Parathyroid adenoma (tissue), 2 donors: Measurements from ENCODE around the gene PACSIN1.

Experiments
- H2AFZ ChIP-seq: fragments of 300-600 bp; sonication (generic); one replicate; pipeline ENCODE4 v1.7.0; 2017; ENCODE audit warnings: antibody characterized with exemption, mild to moderate bottlenecking
- H3K27ac ChIP-seq: fragments of 300-600 bp; sonication (generic); one replicate; pipeline ENCODE4 v1.7.0; 2017
- H3K27me3 ChIP-seq: fragments of 300-600 bp; sonication (generic); one replicate; pipeline ENCODE4 v1.7.0; 2017; ENCODE audit warnings: low read length; ENCODE audit not compliant: control insufficient read depth, insufficient read depth
- H3K36me3 ChIP-seq: fragments of 300-600 bp; sonication (generic); one replicate; pipeline ENCODE4 v1.7.0; 2017; ENCODE audit warnings: low read length; ENCODE audit not compliant: control insufficient read depth, insufficient read depth
- H3K4me1 ChIP-seq: fragments of 300-600 bp; sonication (generic); one replicate; pipeline ENCODE4 v1.7.0; 2017; ENCODE audit warnings: control low read depth
- H3K4me2 ChIP-seq: fragments of 300-600 bp; sonication (generic); one replicate; pipeline ENCODE4 v1.7.0; 2017; ENCODE audit warnings: low read length
- H3K4me3 ChIP-seq: fragments of 300-600 bp; sonication (generic); one replicate; pipeline ENCODE4 v1.7.0; 2017; ENCODE audit warnings: low read depth, low read length
- H3K79me2 ChIP-seq: fragments of 300-600 bp; sonication (generic); one replicate; pipeline ENCODE4 v1.7.0; 2017; ENCODE audit warnings: control low read depth
- H3K9ac ChIP-seq: fragments of 300-600 bp; sonication (generic); one replicate; pipeline ENCODE4 v1.7.0; 2017; ENCODE audit warnings: mild to moderate bottlenecking
- H3K9me3 ChIP-seq: fragments of 300-600 bp; sonication (generic); one replicate; pipeline ENCODE4 v1.7.0; 2017; ENCODE audit warnings: low read length; ENCODE audit not compliant: control insufficient read depth
- CTCF ChIP-seq: fragments of 300-600 bp; sonication (generic); IDR thresholded peaks from one replicate; pipeline ENCODE4 v1.7.0; 2017; ENCODE audit warnings: antibody characterized with exemption, mild to moderate bottlenecking
- donor health status: primary hyperparathyroidism.

Gene PACSIN1

GRCh38 chr6:34524499-34524898, 58.6 kb downstream of the PACSIN1 start:
- no peaks in the 10 kb centered on the region for H3K9me3 ChIP-seq
- no peak overlapping the region for H2AFZ ChIP-seq
- no peak overlapping the region for H3K4me2 ChIP-seq
- no peaks in the 10 kb centered on the region for H3K36me3 ChIP-seq
- no peak overlapping the region for H3K9ac ChIP-seq
- peaks cover 2% of the 10 kb centered on the region for H3K4me1 ChIP-seq
- H3K4me3 ChIP-seq, result no peak overlapping the region
- H3K27ac ChIP-seq, result no peak overlapping the region
- no peak for TF ChIP-seq CTCF
- no peaks in the 10 kb centered on the region for H3K27me3 ChIP-seq
- no peaks in the 10 kb centered on the region for H3K79me2 ChIP-seq

- Histone ChIP-seq H3K27ac (no peak overlapping the region), H3K27me3 (no peaks in the 10 kb centered on the region), H3K36me3 (no peaks in the 10 kb centered on the region), H3K79me2 (no peaks in the 10 kb centered on the region), H3K4me3 (no peak overlapping the region), H2AFZ (no peak overlapping the region), H3K9me3 (no peaks in the 10 kb centered on the region), H3K4me1 (peaks cover 2% of the 10 kb centered on the region), H3K4me2 (no peak overlapping the region), H3K9ac (no peak overlapping the region)
- no peak for TF ChIP-seq CTCF
Observed at GRCh38 chr6:34524971-34525370, 59.1 kb downstream of the PACSIN1 start.

GRCh38 chr6:34525431-34526175, 59.7 kb downstream of the PACSIN1 start:
- no peak overlapping the region for H3K4me3 ChIP-seq
- no peak overlapping the region for H2AFZ ChIP-seq
- H3K36me3 ChIP-seq, result no peaks in the 10 kb centered on the region
- H3K9ac ChIP-seq, result no peak overlapping the region
- H3K27me3 ChIP-seq, result no peaks in the 10 kb centered on the region
- no peaks in the 10 kb centered on the region for H3K79me2 ChIP-seq
- peaks cover 2% of the 10 kb centered on the region for H3K4me1 ChIP-seq
- TF ChIP-seq CTCF, result no peak
- H3K9me3 ChIP-seq, result no peaks in the 10 kb centered on the region
- no peak overlapping the region for H3K27ac ChIP-seq
- no peak overlapping the region for H3K4me2 ChIP-seq

- H3K9ac ChIP-seq, result no peak overlapping the region
- no peaks in the 10 kb centered on the region for H3K9me3 ChIP-seq
- peaks cover 2% of the 10 kb centered on the region for H3K4me1 ChIP-seq
- no peaks in the 10 kb centered on the region for H3K79me2 ChIP-seq
- no peaks in the 10 kb centered on the region for H3K36me3 ChIP-seq
- H2AFZ ChIP-seq, result peak overlapping the region; percentile 57
- H3K27me3 ChIP-seq, result no peaks in the 10 kb centered on the region
- no peak for TF ChIP-seq CTCF
- H3K4me3 ChIP-seq, result no peak overlapping the region
- no peak overlapping the region for H3K4me2 ChIP-seq
- no peak overlapping the region for H3K27ac ChIP-seq
Observed at GRCh38 chr6:34526241-34526972, 60.5 kb downstream of the PACSIN1 start.
